ENCODE data around the gene ATP5F1B. TPM values are rescaled to one million over a fixed set of nuclear protein-coding genes. Genes with fewer than 3 reads are reported as not detected.
"Not testable (repeated sequence)": the region's sequence is repeated elsewhere in the genome, so short reads cannot be mapped to it uniquely, and the experiment has no call there.

ATP5F1B gene
- total RNA-seq, 2 donors from 2014 or later: 155 to 179 TPM

DNA sequence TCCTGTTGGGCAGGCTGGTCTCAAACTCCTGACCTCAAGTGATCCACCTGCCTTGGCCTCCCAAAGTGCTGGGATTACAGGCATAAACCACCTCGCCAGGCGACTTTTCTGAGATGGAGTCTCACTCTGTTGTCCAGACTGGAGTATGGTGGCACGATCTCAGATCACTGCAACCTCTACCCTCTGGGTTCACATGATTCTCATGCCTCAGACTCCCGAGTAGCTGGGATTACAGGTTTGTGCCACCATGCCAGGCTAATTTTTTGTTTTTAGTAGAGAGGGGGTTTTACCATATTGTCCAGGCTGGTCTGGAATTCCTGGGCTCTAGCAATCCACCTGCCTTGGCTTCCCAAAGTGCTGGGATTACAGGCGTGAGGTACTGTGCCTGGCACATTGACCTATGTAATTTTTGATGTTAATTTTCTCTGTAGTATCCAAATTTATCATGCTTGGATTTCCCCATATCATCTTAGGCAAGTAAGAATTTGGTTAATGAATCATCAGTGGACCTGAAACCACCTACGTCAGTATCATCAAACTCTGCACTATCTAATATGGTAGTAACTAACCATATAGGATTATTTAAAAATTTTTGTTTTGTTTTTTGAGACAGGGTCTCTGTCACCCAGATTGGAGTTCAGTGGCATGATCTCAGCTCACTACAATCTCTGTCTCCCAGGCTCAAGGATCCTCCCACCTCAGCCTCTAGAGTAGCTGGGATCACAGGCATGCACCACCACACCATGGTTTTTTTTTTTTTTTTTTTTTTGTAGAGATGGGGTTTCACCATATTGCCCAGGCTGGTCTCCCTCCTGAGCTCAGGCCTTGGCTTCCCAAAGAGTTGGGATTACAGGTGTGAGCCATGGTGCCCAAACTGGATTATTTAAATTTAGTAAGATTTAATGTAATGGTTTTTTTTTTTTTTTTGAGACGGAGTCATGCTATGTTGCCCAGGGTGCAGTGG lies 11.9 kb upstream of the ATP5F1B start:
- ATAC-seq: no peak
- H3K36me3 ChIP-seq (replicated peaks in 1 of 2; ENCODE audit: insufficient read depth in 1 of 2, low read depth in 2 of 2): no peaks in the 10 kb centered on the region
- H3K4me1 ChIP-seq: no peaks in the 10 kb centered on the region
- no peak overlapping the region for H3K27ac ChIP-seq
- intact Hi-C loops (cut with DNase I): no loop called here
- H3K4me3 ChIP-seq: no peak overlapping the region
- TF ChIP-seq, protein P1, sequence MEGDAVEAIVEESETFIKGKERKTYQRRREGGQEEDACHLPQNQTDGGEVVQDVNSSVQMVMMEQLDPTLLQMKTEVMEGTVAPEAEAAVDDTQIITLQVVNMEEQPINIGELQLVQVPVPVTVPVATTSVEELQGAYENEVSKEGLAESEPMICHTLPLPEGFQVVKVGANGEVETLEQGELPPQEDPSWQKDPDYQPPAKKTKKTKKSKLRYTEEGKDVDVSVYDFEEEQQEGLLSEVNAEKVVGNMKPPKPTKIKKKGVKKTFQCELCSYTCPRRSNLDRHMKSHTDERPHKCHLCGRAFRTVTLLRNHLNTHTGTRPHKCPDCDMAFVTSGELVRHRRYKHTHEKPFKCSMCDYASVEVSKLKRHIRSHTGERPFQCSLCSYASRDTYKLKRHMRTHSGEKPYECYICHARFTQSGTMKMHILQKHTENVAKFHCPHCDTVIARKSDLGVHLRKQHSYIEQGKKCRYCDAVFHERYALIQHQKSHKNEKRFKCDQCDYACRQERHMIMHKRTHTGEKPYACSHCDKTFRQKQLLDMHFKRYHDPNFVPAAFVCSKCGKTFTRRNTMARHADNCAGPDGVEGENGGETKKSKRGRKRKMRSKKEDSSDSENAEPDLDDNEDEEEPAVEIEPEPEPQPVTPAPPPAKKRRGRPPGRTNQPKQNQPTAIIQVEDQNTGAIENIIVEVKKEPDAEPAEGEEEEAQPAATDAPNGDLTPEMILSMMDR (IDR thresholded peaks at IDR 0.05): no peak
- no peak for TF ChIP-seq POLR2A (IDR thresholded peaks at IDR 0.05)
- H3K27me3 ChIP-seq: no peaks in the 10 kb centered on the region
- peaks cover 0 to 5% (median 0%) of the 10 kb centered on the region in 3 donors for H3K9me3 ChIP-seq
- DNase-seq: no peak
- 81 to 84% methylated on average over 7 of the region's 7 CpGs for WGBS, 2 donors

DNA sequence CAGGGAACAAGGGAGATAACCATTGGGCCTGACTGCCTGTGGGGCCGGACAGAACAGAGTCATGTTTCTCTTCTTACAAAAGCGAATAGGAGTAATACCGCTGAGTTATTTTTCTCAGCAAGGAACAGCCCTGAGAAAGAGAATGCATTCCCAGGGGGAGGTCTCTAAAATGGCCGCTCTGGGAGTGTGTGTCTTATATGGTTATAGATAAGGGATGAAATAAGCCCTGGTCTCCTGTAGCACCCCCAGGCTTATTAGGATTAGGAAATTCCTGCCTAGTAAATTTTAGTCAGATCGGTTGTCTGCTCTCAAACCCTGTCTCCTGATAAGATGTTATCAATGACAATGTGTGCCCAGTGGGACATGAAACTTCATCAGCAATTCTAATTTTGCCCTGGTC lies 8.0 kb upstream of the ATP5F1B start:
- intact Hi-C loops (cut with DNase I); H3K27ac ChIP-seq; H3K4me3 ChIP-seq; DNase-seq; H3K27me3 ChIP-seq; ATAC-seq; H3K4me1 ChIP-seq; H3K36me3 ChIP-seq (replicated peaks in 1 of 2; ENCODE audit: insufficient read depth in 1 of 2, low read depth in 2 of 2); H3K9me3 ChIP-seq: not testable (repeated sequence)
- WGBS, 2 donors: 81 to 83% methylated on average over 5 of the region's 5 CpGs

DNA sequence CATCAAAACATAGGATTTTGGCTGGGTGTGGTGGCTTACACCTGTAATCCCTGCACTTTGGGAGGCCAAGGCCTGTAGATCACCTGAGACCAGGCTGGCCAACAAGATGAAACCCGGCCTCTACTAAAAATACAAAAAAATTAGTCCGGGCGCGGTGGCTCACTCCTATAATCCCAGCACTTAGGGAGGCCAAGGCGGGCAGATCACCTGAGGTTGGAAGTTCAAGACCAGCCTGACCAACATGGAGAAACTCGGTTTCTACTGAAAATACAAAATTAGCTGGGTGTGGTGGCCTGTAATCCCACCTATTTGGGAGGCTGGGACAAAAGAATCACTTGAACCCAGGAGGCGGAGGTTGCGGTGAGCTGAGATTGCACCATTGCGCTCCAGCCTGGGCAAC lies 2.2 kb upstream of the ATP5F1B start:
- H3K36me3 ChIP-seq (replicated peaks in 1 of 2; ENCODE audit: insufficient read depth in 1 of 2, low read depth in 2 of 2); H3K9me3 ChIP-seq; H3K27ac ChIP-seq; intact Hi-C loops (cut with DNase I); DNase-seq; ATAC-seq; H3K27me3 ChIP-seq; H3K4me3 ChIP-seq: not testable (repeated sequence)
- peaks cover 24% of the 10 kb centered on the region for H3K4me1 ChIP-seq
- WGBS, 2 donors: 89 to 91% methylated on average over 9 of the region's 9 CpGs

DNA sequence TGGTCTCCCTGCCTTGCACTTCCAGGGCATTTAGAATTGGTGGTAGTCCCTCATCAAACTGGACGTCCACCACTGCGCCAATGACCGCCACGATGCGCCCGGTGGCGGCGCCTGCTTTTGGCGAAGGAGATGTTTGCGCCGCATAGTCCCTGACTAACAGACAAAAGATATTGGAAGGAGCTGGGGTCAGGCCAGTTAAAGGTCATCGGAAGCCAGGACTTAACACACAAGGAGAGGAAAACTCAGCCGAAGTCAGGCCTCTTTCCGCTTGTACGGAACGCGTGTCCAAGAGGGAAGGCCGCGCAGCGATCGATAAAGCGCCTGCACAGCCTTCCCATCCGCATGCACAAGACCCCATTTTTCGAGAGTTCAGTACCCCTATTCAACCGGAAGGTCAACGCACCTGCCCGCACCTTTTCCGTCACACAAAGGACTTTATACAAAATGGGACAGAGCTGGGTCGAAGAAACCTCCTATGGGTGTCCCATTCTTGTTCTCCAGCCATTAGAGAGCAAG lies 525 bp downstream of the ATP5F1B start:
- Histone ChIP-seq H3K36me3 (replicated peaks in 1 of 2; ENCODE audit: insufficient read depth in 1 of 2, low read depth in 2 of 2) (peaks cover 7 to 25% of the 10 kb centered on the region in 2 donors), H3K4me1 (peaks cover 32% of the 10 kb centered on the region), H3K9me3 (no peaks in the 10 kb centered on the region), H3K4me3 (peak overlapping the region; percentile 25 to 98), H3K27me3 (no peaks in the 10 kb centered on the region), H3K27ac (peak overlapping the region; percentile 83 to 93 (median 92))
- intact Hi-C loops (cut with DNase I): no loop called here
- no peak for TF ChIP-seq POLR2A (IDR thresholded peaks at IDR 0.05)
- TF ChIP-seq, protein P1 (IDR thresholded peaks at IDR 0.05): peak in 1 of 7 experiments; percentile 16
- DNase-seq (peak in 2 of 4 donors; percentile 21 to 26), ATAC-seq (no peak)
- WGBS, 2 donors: 0% methylated on average over 12 to 29 of the region's 29 CpGs

DNA sequence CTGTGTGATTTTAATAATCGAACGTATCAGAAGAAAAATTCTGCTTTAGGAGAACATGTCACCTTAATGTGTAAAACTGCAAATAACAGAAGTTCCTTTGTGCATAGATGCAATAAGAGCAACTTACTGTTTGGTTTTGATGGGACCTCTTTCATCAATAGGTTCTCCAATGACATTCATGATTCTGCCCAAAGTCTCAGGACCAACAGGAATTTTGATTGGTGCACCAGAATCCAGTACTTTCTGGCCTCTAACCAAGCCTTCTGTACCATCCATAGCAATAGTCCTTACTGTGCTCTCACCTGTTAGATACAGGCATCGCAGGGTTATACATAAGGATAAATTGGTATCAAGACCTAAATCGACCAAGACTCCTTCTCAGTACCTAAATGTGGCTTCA lies 1.1 kb downstream of the ATP5F1B start:
- peaks cover 32% of the 10 kb centered on the region for H3K4me1 ChIP-seq
- no peaks in the 10 kb centered on the region for H3K9me3 ChIP-seq
- H3K36me3 ChIP-seq (replicated peaks in 1 of 2; ENCODE audit: insufficient read depth in 1 of 2, low read depth in 2 of 2): peaks cover 12 to 28% of the 10 kb centered on the region in 2 donors
- H3K27me3 ChIP-seq: no peaks in the 10 kb centered on the region
- peak overlapping the region; percentile 25 to 98 for H3K4me3 ChIP-seq
- intact Hi-C loops (cut with DNase I): no loop called here
- DNase-seq (no peak), ATAC-seq (no peak)
- peak overlapping the region in 3 of 4 donors; percentile 83 to 93 (median 93) for H3K27ac ChIP-seq
- 13 to 20% methylated on average over 4 of the region's 4 CpGs for WGBS, 2 donors
- TF ChIP-seq POLR2A (IDR thresholded peaks at IDR 0.05): no peak
- TF ChIP-seq, protein P1 (IDR thresholded peaks at IDR 0.05): no peak
